K562 (cell line): ENCODE results near the gene DEPDC1B.

ENCODE experiments used
- PBX2 ChIP-seq, 2 experiments: IDR thresholded peaks in 1 of 2; conservative IDR thresholded peaks in 1 of 2; 2 replicates each; pipeline ENCODE4 v1.6.1; 2016; ENCODE audit warnings: low read depth in 2 of 2, mild to moderate bottlenecking in 1 of 2, missing compliant biosample characterization in 1 of 2, missing genetic modification characterization in 1 of 2, moderate library complexity in 1 of 2
- REST ChIP-seq, 2 experiments: fragments of 450-650 bp; formaldehyde crosslinking in 1 of 2; IDR thresholded peaks; 2 replicates each; pipeline versions ENCODE4 v1.4.0 to v1.6.1; 2014 to 2020; ENCODE audit warnings: mild to moderate bottlenecking in 2 of 2, borderline replicate concordance in 1 of 2, low read depth in 1 of 2
- TF ChIP-seq, protein P1 (sequence below), 3 experiments: IDR thresholded peaks in 2 of 3; conservative IDR thresholded peaks in 1 of 3; 2 replicates each; pipeline ENCODE4 v1.5.1; 2011 to 2012; ENCODE audit warnings: low read length in 3 of 3, mild to moderate bottlenecking in 3 of 3, control low read depth in 2 of 3, improper control_type of control experiment in 1 of 3, inconsistent platforms in 1 of 3, low read depth in 1 of 3, mixed read lengths in 1 of 3, moderate library complexity in 1 of 3; ENCODE audit not compliant: insufficient read depth in 2 of 3

DNA sequence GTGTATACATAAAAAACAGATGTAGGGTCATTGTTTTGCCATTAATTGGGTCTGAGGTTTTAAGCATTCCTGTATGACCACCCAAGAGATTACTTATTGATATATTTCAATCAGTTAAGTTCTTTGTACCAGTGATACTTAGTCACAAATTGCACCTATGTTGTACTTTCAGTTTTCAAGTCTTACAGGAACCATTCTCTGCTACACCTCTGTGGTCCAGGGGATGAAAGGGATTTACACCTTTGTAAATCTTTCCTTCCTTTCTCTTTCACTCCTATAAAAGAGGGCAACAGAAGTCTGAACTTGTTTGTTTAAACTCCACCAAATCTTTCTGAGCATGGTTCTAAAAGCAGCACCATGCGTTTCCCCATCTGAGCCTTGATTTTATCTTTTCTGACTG, 86.1 kb downstream of the DEPDC1B start:
- TF ChIP-seq, protein P1, sequence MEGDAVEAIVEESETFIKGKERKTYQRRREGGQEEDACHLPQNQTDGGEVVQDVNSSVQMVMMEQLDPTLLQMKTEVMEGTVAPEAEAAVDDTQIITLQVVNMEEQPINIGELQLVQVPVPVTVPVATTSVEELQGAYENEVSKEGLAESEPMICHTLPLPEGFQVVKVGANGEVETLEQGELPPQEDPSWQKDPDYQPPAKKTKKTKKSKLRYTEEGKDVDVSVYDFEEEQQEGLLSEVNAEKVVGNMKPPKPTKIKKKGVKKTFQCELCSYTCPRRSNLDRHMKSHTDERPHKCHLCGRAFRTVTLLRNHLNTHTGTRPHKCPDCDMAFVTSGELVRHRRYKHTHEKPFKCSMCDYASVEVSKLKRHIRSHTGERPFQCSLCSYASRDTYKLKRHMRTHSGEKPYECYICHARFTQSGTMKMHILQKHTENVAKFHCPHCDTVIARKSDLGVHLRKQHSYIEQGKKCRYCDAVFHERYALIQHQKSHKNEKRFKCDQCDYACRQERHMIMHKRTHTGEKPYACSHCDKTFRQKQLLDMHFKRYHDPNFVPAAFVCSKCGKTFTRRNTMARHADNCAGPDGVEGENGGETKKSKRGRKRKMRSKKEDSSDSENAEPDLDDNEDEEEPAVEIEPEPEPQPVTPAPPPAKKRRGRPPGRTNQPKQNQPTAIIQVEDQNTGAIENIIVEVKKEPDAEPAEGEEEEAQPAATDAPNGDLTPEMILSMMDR (IDR thresholded peaks at IDR 0.05 in 2 of 3, conservative IDR thresholded peaks at IDR 0.05 in 1 of 3; ENCODE audit: insufficient read depth in 2 of 3, low read depth in 1 of 3, low read length in 3 of 3), result no peak
- TF ChIP-seq PBX2 (CRISPR knock-in tag; IDR thresholded peaks at IDR 0.05; ENCODE audit: low read depth) (no peak), PBX2 (tag; conservative IDR thresholded peaks at IDR 0.05; ENCODE audit: low read depth) (no peak), REST (IDR thresholded peaks at IDR 0.05; ENCODE audit: borderline replicate concordance) (no peak), REST (CRISPR knock-in tag; IDR thresholded peaks at IDR 0.05; ENCODE audit: low read depth) (no peak)
